Stimulated activated naive CD8-positive, alpha-beta T cell treated with anti-CD3 and anti-CD28 coated beads, Interleukin-15, amount 100 ng/mL, for 72 hours (primary cell): Measurements from ENCODE around the gene EXTL1.

ENCODE experiments used
- ATAC-seq: fragments of 150-1000 bp; cut with Tn5 transposase; 2 replicates; pipeline ENCODE4 v1.10.0; 2021; ENCODE audit warnings: mild to moderate bottlenecking, moderate library complexity
- DNase-seq, 2 donors: peaks; one replicate each; pipeline ENCODE4 v3.0.0; 2021 to 2022
- H3K27ac Mint-ChIP-seq, 2 donors: one replicate each; pipeline ENCODE4 v1.8.0; 2022; ENCODE audit warnings: mild to moderate bottlenecking in 2 of 2, mixed read lengths in 2 of 2, moderate library complexity in 2 of 2
- H3K27me3 Mint-ChIP-seq: one replicate; pipeline ENCODE4 v1.8.0; 2022; ENCODE audit warnings: mixed read lengths
- H3K4me1 Mint-ChIP-seq: one replicate; pipeline ENCODE4 v1.8.0; 2022; ENCODE audit warnings: mild to moderate bottlenecking, mixed read lengths
- H3K4me3 Mint-ChIP-seq, 2 donors: one replicate each; pipeline ENCODE4 v1.8.0; 2022; ENCODE audit warnings: mild to moderate bottlenecking in 2 of 2, mixed read lengths in 2 of 2, moderate library complexity in 1 of 2
- H3K9me3 Mint-ChIP-seq, 2 donors: one replicate each; pipeline ENCODE4 v1.8.0; 2022; ENCODE audit warnings: mixed read lengths in 2 of 2

The EXTL1 gene

DNA sequence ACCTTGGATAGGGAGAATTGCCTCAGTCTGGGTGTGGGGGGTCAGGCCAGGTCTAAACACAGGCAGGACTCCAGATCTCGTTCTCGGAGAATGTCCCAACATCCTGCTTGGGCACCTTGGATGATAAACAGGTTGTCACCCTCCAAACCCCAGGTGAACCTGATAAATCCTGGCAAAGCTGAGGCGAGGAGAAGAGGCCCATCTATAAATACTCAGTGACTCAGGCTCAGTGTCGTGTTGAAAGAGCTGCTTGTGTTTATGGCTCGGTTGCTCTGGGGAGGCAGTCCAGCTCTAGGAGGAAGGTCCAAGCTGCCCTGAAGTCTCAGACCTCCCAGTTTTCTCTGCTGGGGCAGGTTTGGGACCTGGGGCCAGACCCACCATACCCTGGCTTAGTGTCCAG is 61.6 kb downstream of the EXTL1 start:
- H3K4me3 Mint-ChIP-seq: no peak overlapping the region
- H3K27ac Mint-ChIP-seq: no peak overlapping the region
- H3K9me3 Mint-ChIP-seq: no peaks in the 10 kb centered on the region
- H3K4me1 Mint-ChIP-seq: no peaks in the 10 kb centered on the region
- peaks cover 15% of the 10 kb centered on the region for H3K27me3 Mint-ChIP-seq
- ATAC-seq (no peak), DNase-seq (no peak)

- no peak overlapping the region for H3K4me3 Mint-ChIP-seq
Measured at GRCh38 chr1:26084091-26084561, 62.6 kb downstream of the EXTL1 start.

DNA sequence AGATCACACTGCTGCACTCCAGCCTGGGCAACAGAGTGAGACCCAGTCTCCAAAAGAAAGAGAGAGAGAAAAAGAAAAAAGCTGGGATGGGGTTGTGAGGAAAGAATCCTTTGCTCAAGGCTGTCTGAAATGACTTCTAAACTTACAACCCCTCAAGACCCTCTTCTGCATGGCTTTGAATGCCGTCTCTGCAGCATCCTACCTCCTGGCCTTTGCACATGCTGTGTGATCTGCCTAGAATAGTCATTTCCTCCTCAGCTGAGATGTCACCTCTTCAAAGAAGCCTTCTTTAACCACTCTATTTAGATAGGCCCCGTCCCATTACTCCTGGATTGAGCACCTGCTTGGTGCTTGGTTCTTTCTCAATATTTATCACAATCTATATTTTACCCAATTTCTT is 63.3 kb downstream of the EXTL1 start:
- Mint-ChIP-seq H3K4me1 (no peaks in the 10 kb centered on the region), H3K4me3 (no peak overlapping the region), H3K27me3 (peaks cover 15% of the 10 kb centered on the region), H3K27ac (no peak overlapping the region), H3K9me3 (no peaks in the 10 kb centered on the region)
- DNase-seq: no peak
- no peak for ATAC-seq

More at GRCh38 chr1:26084091-26084561, 62.6 kb downstream of the EXTL1 start:
- DNase-seq (no peak), ATAC-seq (no peak)
- H3K9me3 Mint-ChIP-seq: no peaks in the 10 kb centered on the region
- H3K27me3 Mint-ChIP-seq: peaks cover 15% of the 10 kb centered on the region
- H3K27ac Mint-ChIP-seq: no peak overlapping the region
- no peaks in the 10 kb centered on the region for H3K4me1 Mint-ChIP-seq
